H9 (cell line): ENCODE measurements around the gene FAM237B. TPM values are rescaled to one million over a fixed set of nuclear protein-coding genes. Genes with fewer than 3 reads are reported as not detected.

ENCODE experiments used
- DNase-seq: peaks from one replicate; pipeline ENCODE4 v3.0.0-alpha.2; 2017
- H2AFZ ChIP-seq: one replicate; pipeline ENCODE4 v1.6.1; 2013; ENCODE audit warnings: mild to moderate bottlenecking, low read length, control low read depth, moderate library complexity
- H2AK5ac ChIP-seq: 2 replicates; pipeline ENCODE4 v1.6.1; 2013; ENCODE audit warnings: low read length, control low read depth, mixed read lengths; ENCODE audit not compliant: insufficient read length
- H2BK120ac ChIP-seq: one replicate; pipeline ENCODE4 v1.6.1; 2013; ENCODE audit warnings: low read depth, mild to moderate bottlenecking, low read length, control low read depth, inconsistent platforms; ENCODE audit not compliant: poor library complexity, severe bottlenecking
- H2BK12ac ChIP-seq: 2 replicates; pipeline ENCODE4 v1.6.1; 2013; ENCODE audit warnings: low read length, control low read depth, mixed read lengths, low read depth; ENCODE audit not compliant: insufficient read length
- H2BK15ac ChIP-seq: 2 replicates; pipeline ENCODE4 v1.6.1; 2013; ENCODE audit warnings: low read depth, low read length, control low read depth
- H2BK20ac ChIP-seq: one replicate; pipeline ENCODE4 v1.6.1; 2013; ENCODE audit warnings: low read depth, mild to moderate bottlenecking, low read length, control low read depth, inconsistent platforms; ENCODE audit not compliant: poor library complexity, severe bottlenecking
- H2BK5ac ChIP-seq: 2 replicates; pipeline ENCODE4 v1.6.1; 2013; ENCODE audit warnings: low read length, control low read depth, mixed read lengths; ENCODE audit not compliant: insufficient read length
- H3K14ac ChIP-seq: 2 replicates; pipeline ENCODE4 v1.6.1; 2013; ENCODE audit warnings: low read length, control low read depth; ENCODE audit not compliant: insufficient read depth
- H3K18ac ChIP-seq: 2 replicates; pipeline ENCODE4 v1.6.1; 2013; ENCODE audit warnings: low read depth, mild to moderate bottlenecking, mixed read lengths, low read length, control low read depth; ENCODE audit not compliant: insufficient read length
- H3K23ac ChIP-seq: 2 replicates; pipeline ENCODE4 v1.6.1; 2013; ENCODE audit warnings: low read length, control low read depth, mixed read lengths, low read depth; ENCODE audit not compliant: insufficient read length
- H3K23me2 ChIP-seq: 2 replicates; pipeline ENCODE4 v1.6.1; 2013; ENCODE audit warnings: low read depth, mild to moderate bottlenecking, mixed read lengths, low read length, control low read depth; ENCODE audit not compliant: insufficient read length, poor library complexity, severe bottlenecking
- H3K27ac ChIP-seq: 2 replicates; pipeline ENCODE4 v1.5.1; 2013; ENCODE audit warnings: low read length, control low read depth, mixed read lengths, low read depth; ENCODE audit not compliant: insufficient read length
- H3K27me3 ChIP-seq: 2 replicates; pipeline ENCODE4 v1.6.1; 2013; ENCODE audit warnings: low read length, control low read depth, inconsistent platforms; ENCODE audit not compliant: insufficient read depth
- H3K4ac ChIP-seq: 2 replicates; pipeline ENCODE4 v1.6.1; 2013; ENCODE audit warnings: low read depth, mild to moderate bottlenecking, control low read depth, inconsistent platforms, low read length, moderate library complexity
- H3K4me1 ChIP-seq: 2 replicates; pipeline ENCODE4 v1.6.1; 2013; ENCODE audit warnings: low read length, control low read depth, inconsistent platforms; ENCODE audit not compliant: insufficient read depth
- H3K4me2 ChIP-seq: 2 replicates; pipeline ENCODE4 v1.6.1; 2013; ENCODE audit warnings: low read length, control low read depth, mixed read lengths; ENCODE audit not compliant: insufficient read length, insufficient read depth
- H3K56ac ChIP-seq: 2 replicates; pipeline ENCODE4 v1.6.1; 2013; ENCODE audit warnings: low read depth, mild to moderate bottlenecking, mixed read lengths, low read length, control low read depth; ENCODE audit not compliant: insufficient read length
- H3K79me1 ChIP-seq: 2 replicates; pipeline ENCODE4 v1.6.1; 2013; ENCODE audit warnings: low read depth, mild to moderate bottlenecking, moderate library complexity, low read length, control low read depth, inconsistent platforms; ENCODE audit not compliant: insufficient read depth, poor library complexity, severe bottlenecking
- H3K79me2 ChIP-seq: 2 replicates; pipeline ENCODE4 v1.6.1; 2013; ENCODE audit warnings: low read length, control low read depth, inconsistent platforms; ENCODE audit not compliant: insufficient read depth
- H3K9ac ChIP-seq: 2 replicates; pipeline ENCODE4 v1.6.1; 2013; ENCODE audit warnings: low read length, control low read depth, mixed read lengths; ENCODE audit not compliant: insufficient read length; ENCODE audit errors: extremely low read depth
- H3K9me3 ChIP-seq: one replicate; pipeline ENCODE4 v1.6.1; 2013; ENCODE audit warnings: low read depth, low read length, inconsistent platforms; ENCODE audit not compliant: control insufficient read depth
- H3T11ph ChIP-seq: one replicate; pipeline ENCODE4 v1.6.1; 2013; ENCODE audit warnings: mild to moderate bottlenecking, low read length, control low read depth, inconsistent platforms
- H4K20me1 ChIP-seq: one replicate; pipeline ENCODE4 v1.6.1; 2013; ENCODE audit not compliant: control insufficient read depth, insufficient read length, insufficient read depth
- H4K5ac ChIP-seq: 2 replicates; pipeline ENCODE4 v1.6.1; 2013; ENCODE audit warnings: low read depth, mild to moderate bottlenecking, mixed read lengths, low read length, control low read depth; ENCODE audit not compliant: insufficient read length
- H4K8ac ChIP-seq: replicated peaks from 2 replicates; pipeline ENCODE4 v1.6.1; 2013; ENCODE audit warnings: low read length, control low read depth, mixed read lengths, low read depth; ENCODE audit not compliant: insufficient read length
- H4K91ac ChIP-seq: 2 replicates; pipeline ENCODE4 v1.6.1; 2013; ENCODE audit warnings: low read depth, mild to moderate bottlenecking, moderate library complexity, mixed read lengths, low read length, control low read depth; ENCODE audit not compliant: insufficient read length
- H3K27ac Mint-ChIP-seq, 3 experiments: 2 replicates in 2 of 3; 3 replicates in 1 of 3; pipeline ENCODE4 v1.8.0; 2020 to 2021; ENCODE audit warnings: mixed read lengths in 3 of 3, mild to moderate bottlenecking in 1 of 3, moderate library complexity in 1 of 3
- H3K27me3 Mint-ChIP-seq: 2 replicates; pipeline ENCODE4 v1.8.0; 2021; ENCODE audit warnings: low read depth, mild to moderate bottlenecking, moderate library complexity, mixed read lengths
- H3K36me3 Mint-ChIP-seq, 3 experiments: 2 replicates in 2 of 3; 3 replicates in 1 of 3; pipeline ENCODE4 v1.8.0; 2020 to 2021; ENCODE audit warnings: low read depth in 3 of 3, mixed read lengths in 3 of 3; ENCODE audit not compliant: insufficient read depth in 1 of 3
- H3K4me1 Mint-ChIP-seq, 2 experiments: 2 replicates each; pipeline ENCODE4 v1.8.0; 2020; ENCODE audit warnings: mixed read lengths in 2 of 2
- H3K4me3 Mint-ChIP-seq, 2 experiments: 2 replicates in 1 of 2; 3 replicates in 1 of 2; pipeline ENCODE4 v1.8.0; 2020 to 2021; ENCODE audit warnings: mild to moderate bottlenecking in 2 of 2, mixed read lengths in 2 of 2, moderate library complexity in 1 of 2
- H3K9me3 Mint-ChIP-seq, 2 experiments: 2 replicates in 1 of 2; 3 replicates in 1 of 2; pipeline ENCODE4 v1.8.0; 2020; ENCODE audit warnings: mild to moderate bottlenecking in 2 of 2, mixed read lengths in 2 of 2, moderate library complexity in 1 of 2
- CTCF ChIP-seq: fragments of 200-600 bp; sonication (generic); conservative IDR thresholded peaks from 3 replicates; pipeline ENCODE4 v1.8.0; 2021; ENCODE audit warnings: antibody characterized with exemption, mild to moderate bottlenecking
- WGBS: extraction: QIAGEN DNeasy Blood & Tissue Kit; methylation state at CpG from one replicate; pipeline ENCODE4 v1.1.7; 2013; ENCODE audit warnings: missing lambda C conversion rate, low lambda C conversion rate, mixed read lengths; ENCODE audit not compliant: insufficient read length; ENCODE audit errors: extremely low coverage; 5-methylcytosine and 5-hydroxymethylcytosine counted together
- total RNA-seq: library from RNA; stranded (reverse); gene quantifications from 2 replicates; pipeline ENCODE4 v1.2.1, GENCODE V29; 2021

Gene FAM237B
- total RNA-seq, 1 experiment from 2014 or later: not detected

GRCh38 chr7:90312745-90313144 is 8.4 kb downstream of the FAM237B start:
- no peak overlapping the region for H3K27ac ChIP-seq
- no peak overlapping the region for H2BK120ac ChIP-seq
- no peak overlapping the region for H2AK5ac ChIP-seq
- no peaks in the 10 kb centered on the region for H3K79me1 ChIP-seq
- no peak overlapping the region for H3K14ac ChIP-seq
- H3K9ac ChIP-seq: no peak overlapping the region
- no peak overlapping the region for H3K4ac ChIP-seq
- H4K5ac ChIP-seq: no peak overlapping the region
- no peak overlapping the region for H2BK12ac ChIP-seq
- H2AFZ ChIP-seq: no peak overlapping the region
- no peak overlapping the region for H3K4me3 Mint-ChIP-seq
- no peak for DNase-seq
- no peaks in the 10 kb centered on the region for H3K23me2 ChIP-seq
- no peaks in the 10 kb centered on the region for H3K27me3 ChIP-seq
- no peaks in the 10 kb centered on the region for H3K9me3 ChIP-seq
- H4K20me1 ChIP-seq: no peaks in the 10 kb centered on the region
- H3K4me1 ChIP-seq: no peaks in the 10 kb centered on the region
- TF ChIP-seq CTCF: peak; percentile 54
- no peak overlapping the region for H3T11ph ChIP-seq
- peaks cover 0 to 2% of the 10 kb centered on the region in 2 experiments; a peak in 1 of 4 replicates for H3K4me1 Mint-ChIP-seq
- H3K4me2 ChIP-seq: no peak overlapping the region
- no peaks in the 10 kb centered on the region for H3K79me2 ChIP-seq
- H2BK20ac ChIP-seq: no peak overlapping the region
- no peak overlapping the region for H3K18ac ChIP-seq
- H4K91ac ChIP-seq: no peak overlapping the region
- no peaks in the 10 kb centered on the region for H3K9me3 Mint-ChIP-seq
- no peak overlapping the region for H2BK5ac ChIP-seq
- no peak overlapping the region for H3K23ac ChIP-seq
- no peak overlapping the region for H3K56ac ChIP-seq
- H4K8ac ChIP-seq: no peak overlapping the region
- no peaks in the 10 kb centered on the region for H3K36me3 Mint-ChIP-seq
- H3K27ac Mint-ChIP-seq: no peak overlapping the region
- no CpG with 5 or more reads among the region's 2 CpGs for WGBS
- H2BK15ac ChIP-seq: no peak overlapping the region
- peaks cover 7% of the 10 kb centered on the region for H3K27me3 Mint-ChIP-seq
